ENCODE data around the gene NLN.

NLN gene

DNA sequence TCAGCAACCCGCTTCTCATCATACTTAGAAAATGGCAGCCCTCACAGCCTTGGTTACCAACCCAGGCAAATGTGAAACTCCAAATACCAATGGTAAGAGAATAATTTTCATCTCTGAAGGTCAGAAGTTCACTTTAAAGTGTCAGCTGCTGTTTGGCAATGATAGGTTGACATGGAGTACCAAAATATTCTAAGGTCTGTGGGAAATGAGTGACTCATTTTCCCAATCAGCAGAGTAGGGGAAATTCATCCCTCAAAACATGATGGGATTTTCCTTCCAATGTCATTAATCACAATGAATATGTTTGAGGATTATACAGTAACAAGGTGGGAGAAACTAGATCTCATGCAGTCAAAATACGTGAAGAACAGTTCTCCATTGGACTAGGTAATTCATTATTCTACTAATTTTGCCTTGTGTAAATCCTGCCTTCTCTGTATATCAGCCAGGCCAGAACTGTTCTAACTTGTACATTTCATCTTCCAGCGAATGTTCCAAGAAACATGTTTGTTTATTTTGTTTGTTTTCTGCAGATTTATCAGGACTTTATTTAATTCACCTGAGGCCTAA, 151.3 kb downstream of the NLN start:
- Histone ChIP-seq H3K4me3 (replicated peaks; ENCODE audit: insufficient read depth, low read length) (no peak overlapping the region), H3K27ac (replicated peaks) (no peak overlapping the region)

DNA sequence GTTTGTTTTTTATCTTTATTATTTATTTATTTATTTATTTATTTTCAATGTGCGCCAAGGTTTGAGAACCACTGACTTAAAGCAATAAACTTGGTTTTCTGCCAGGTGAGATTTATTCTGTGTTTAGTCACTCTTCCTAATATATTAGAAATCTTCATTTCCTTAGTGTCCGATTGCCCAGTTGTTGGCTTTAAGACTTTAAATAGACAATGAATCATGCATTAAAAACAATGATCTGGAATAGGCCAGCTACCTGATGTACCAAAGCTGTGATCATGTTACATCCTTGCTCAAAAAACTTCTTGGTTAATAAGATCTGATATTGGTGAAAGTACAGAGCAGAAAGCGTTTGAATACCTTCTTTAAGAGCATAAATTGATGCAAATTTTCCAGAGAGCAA, 152.2 kb downstream of the NLN start:
- no peak overlapping the region for H3K27ac ChIP-seq (replicated peaks)
- TF ChIP-seq GABPA (IDR thresholded peaks at IDR 0.05; ENCODE audit: low read depth) (no peak), SPI1 (IDR thresholded peaks at IDR 0.05; ENCODE audit: borderline replicate concordance, low read depth) (no peak), REST (IDR thresholded peaks at IDR 0.05; ENCODE audit: insufficient replicate concordance, low read depth) (no peak), CTCF (IDR thresholded peaks at IDR 0.05; ENCODE audit: insufficient read depth, low read length) (no peak), POLR2AphosphoS5 (IDR thresholded peaks at IDR 0.05; ENCODE audit: low read depth) (no peak)
- DNase-seq (ENCODE audit: low read depth in 1 of 2, low spot score in 1 of 2), result no peak
- H3K27me3 ChIP-seq (ENCODE audit: insufficient read depth, poor library complexity, severe bottlenecking), result no peaks in the 10 kb centered on the region
- no peak overlapping the region for H3K4me3 ChIP-seq (replicated peaks; ENCODE audit: insufficient read depth, low read length)

More for the DNA sequence above, 151.3 kb downstream of the NLN start:
- TF ChIP-seq REST (IDR thresholded peaks at IDR 0.05; ENCODE audit: insufficient replicate concordance, low read depth) (no peak), CTCF (IDR thresholded peaks at IDR 0.05; ENCODE audit: insufficient read depth, low read length) (no peak), POLR2AphosphoS5 (IDR thresholded peaks at IDR 0.05; ENCODE audit: low read depth) (no peak)
- DNase-seq (ENCODE audit: low read depth in 1 of 2, low spot score in 1 of 2), result no peak
- no peaks in the 10 kb centered on the region for H3K27me3 ChIP-seq (ENCODE audit: insufficient read depth, poor library complexity, severe bottlenecking)

DNA sequence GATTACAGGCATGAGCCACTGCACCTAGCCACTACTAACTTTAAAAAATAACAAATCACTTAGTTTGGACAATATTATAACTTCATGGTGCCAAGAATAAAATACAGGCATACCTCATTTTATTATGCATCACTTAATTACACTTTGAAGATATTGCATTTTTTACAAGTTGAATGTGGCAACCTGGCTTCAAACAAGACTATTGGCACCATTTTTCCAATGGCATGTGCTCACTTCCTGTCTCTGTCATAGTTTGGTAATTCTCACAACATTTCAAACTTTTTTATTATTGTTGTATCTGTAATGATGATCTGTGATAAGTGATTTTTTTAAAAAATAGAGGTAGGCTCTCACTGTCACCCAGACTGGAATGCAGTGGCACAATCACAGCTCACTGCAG, 154.5 kb downstream of the NLN start:
- TF ChIP-seq SPI1 (IDR thresholded peaks at IDR 0.05; ENCODE audit: borderline replicate concordance, low read depth), result no peak
- no peak for TF ChIP-seq CTCF (IDR thresholded peaks at IDR 0.05; ENCODE audit: insufficient read depth, low read length)
- no peak for TF ChIP-seq REST (IDR thresholded peaks at IDR 0.05; ENCODE audit: insufficient replicate concordance, low read depth)
- no peak for TF ChIP-seq GABPA (IDR thresholded peaks at IDR 0.05; ENCODE audit: low read depth)
- no peak for TF ChIP-seq POLR2AphosphoS5 (IDR thresholded peaks at IDR 0.05; ENCODE audit: low read depth)
- no peak for DNase-seq (ENCODE audit: low read depth in 1 of 2, low spot score in 1 of 2)
- Histone ChIP-seq H3K4me3 (replicated peaks; ENCODE audit: insufficient read depth, low read length) (no peak overlapping the region), H3K27ac (replicated peaks) (no peak overlapping the region), H3K27me3 (ENCODE audit: insufficient read depth, poor library complexity, severe bottlenecking) (no peaks in the 10 kb centered on the region)

All from HL-60 (cell line).